ENCODE results near the gene TOB1.

Gene TOB1

DNA sequence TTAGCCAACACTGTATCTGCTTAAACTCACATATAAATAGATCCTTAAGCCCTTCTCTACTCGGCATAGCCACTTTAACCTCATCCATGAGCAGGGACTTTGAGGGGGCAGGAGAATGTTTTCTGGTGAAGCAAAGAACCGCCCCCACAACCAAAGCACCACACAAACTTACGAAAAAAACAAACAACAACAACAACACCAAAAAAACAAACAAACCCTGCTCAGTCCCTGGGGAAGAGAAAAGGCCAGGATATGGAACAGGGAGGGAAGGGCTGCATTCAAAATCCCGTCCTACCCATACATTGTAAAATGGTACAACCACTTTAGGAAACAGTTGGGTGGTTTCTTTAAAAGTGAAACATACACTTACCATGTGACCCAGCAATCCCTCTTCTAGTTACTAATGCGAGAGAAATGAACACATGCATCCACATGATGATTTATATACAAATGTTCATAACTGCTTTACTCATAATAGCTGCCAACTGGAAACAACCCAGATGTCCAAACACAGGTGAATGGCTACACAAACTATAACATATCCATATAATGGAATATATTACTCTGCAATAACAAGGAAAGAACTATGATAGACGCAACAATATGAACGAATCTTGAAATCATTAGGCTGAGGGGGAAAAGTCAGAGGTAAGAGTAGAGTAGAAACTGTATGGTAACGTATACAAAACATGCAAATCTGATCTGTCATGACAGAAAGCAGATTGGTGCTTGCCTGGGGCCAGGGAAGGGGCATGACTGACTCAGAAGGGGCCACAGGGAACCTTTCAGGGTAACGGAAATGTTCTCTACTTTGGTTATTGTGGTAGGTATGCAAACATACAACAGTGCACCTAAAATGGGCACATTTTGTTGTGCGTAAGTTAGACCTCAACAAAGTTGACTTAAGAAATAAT is 37.7 kb upstream of the TOB1 start:
- in situ Hi-C loops (cut with MboI; ENCODE audit: low pct_unique_long_range_greater_than_20kb, low sequenced_read_pairs, unreplicated experiment), result no loop called here
- TF ChIP-seq, protein P1, sequence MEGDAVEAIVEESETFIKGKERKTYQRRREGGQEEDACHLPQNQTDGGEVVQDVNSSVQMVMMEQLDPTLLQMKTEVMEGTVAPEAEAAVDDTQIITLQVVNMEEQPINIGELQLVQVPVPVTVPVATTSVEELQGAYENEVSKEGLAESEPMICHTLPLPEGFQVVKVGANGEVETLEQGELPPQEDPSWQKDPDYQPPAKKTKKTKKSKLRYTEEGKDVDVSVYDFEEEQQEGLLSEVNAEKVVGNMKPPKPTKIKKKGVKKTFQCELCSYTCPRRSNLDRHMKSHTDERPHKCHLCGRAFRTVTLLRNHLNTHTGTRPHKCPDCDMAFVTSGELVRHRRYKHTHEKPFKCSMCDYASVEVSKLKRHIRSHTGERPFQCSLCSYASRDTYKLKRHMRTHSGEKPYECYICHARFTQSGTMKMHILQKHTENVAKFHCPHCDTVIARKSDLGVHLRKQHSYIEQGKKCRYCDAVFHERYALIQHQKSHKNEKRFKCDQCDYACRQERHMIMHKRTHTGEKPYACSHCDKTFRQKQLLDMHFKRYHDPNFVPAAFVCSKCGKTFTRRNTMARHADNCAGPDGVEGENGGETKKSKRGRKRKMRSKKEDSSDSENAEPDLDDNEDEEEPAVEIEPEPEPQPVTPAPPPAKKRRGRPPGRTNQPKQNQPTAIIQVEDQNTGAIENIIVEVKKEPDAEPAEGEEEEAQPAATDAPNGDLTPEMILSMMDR (IDR thresholded peaks at IDR 0.05; ENCODE audit: extremely low read depth, insufficient read depth, missing control alignments), result no peak
- no peak for DNase-seq (ENCODE audit: low spot score)

- in situ Hi-C loops (cut with MboI; ENCODE audit: low pct_unique_long_range_greater_than_20kb, low sequenced_read_pairs, unreplicated experiment), result no loop called here
- DNase-seq (ENCODE audit: low spot score), result no peak
Observed at GRCh38 chr17:50902372-50903353, 36.5 kb upstream of the TOB1 start.

GRCh38 chr17:50900383-50900892 is 34.3 kb upstream of the TOB1 start:
- in situ Hi-C loops (cut with MboI; ENCODE audit: low pct_unique_long_range_greater_than_20kb, low sequenced_read_pairs, unreplicated experiment), result no loop called here
- TF ChIP-seq, protein P1 (IDR thresholded peaks at IDR 0.05; ENCODE audit: extremely low read depth, insufficient read depth, missing control alignments), result no peak
- no peak for DNase-seq (ENCODE audit: low spot score)

More at GRCh38 chr17:50902372-50903353, 36.5 kb upstream of the TOB1 start:
- TF ChIP-seq, protein P1 (IDR thresholded peaks at IDR 0.05; ENCODE audit: extremely low read depth, insufficient read depth, missing control alignments), result no peak

GRCh38 chr17:50899559-50900319 is 33.6 kb upstream of the TOB1 start:
- DNase-seq (ENCODE audit: low spot score), result no peak
- TF ChIP-seq, protein P1 (IDR thresholded peaks at IDR 0.05; ENCODE audit: extremely low read depth, insufficient read depth, missing control alignments), result no peak
- in situ Hi-C loops (cut with MboI; ENCODE audit: low pct_unique_long_range_greater_than_20kb, low sequenced_read_pairs, unreplicated experiment), result no loop called here

DNA sequence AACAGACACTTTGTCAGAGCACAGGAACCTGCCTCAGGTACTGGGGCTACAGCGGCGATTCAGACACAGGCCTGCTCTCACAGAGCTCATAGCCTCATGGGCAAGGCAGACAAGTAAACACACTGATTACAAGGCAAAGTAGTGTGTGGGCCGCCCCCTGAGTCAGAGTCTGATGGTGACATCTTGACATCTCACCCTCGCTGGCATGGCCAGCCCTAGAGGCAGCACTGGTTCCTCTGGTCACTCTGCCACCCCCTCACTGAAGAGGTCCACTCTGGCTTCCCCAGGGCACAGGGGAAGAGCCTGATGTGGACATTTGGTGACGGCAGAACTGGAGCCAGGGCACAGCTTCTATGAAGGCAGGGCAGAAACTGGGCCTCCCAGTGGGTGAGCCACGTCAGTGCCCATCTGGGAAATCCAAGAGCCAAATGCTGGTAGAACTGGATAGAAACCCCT is 32.9 kb upstream of the TOB1 start:
- TF ChIP-seq, protein P1 (IDR thresholded peaks at IDR 0.05; ENCODE audit: extremely low read depth, insufficient read depth, missing control alignments), result no peak
- in situ Hi-C loops (cut with MboI; ENCODE audit: low pct_unique_long_range_greater_than_20kb, low sequenced_read_pairs, unreplicated experiment), result no loop called here
- DNase-seq (ENCODE audit: low spot score), result no peak
